Measurements from ENCODE around the gene B9D1.

GRCh38 chr17:19305761-19306159 lies 56.8 kb downstream of the B9D1 start:
- no peak for TF ChIP-seq TEAD4 (IDR thresholded peaks at IDR 0.05; ENCODE audit: borderline replicate concordance, insufficient read depth)
- no peak for TF ChIP-seq FOXM1 (IDR thresholded peaks at IDR 0.05; ENCODE audit: low read depth)
- TF ChIP-seq USF2 (IDR thresholded peaks at IDR 0.05; ENCODE audit: borderline replicate concordance, low read depth, low read length) = no peak
- no peak for TF ChIP-seq CTCF (IDR thresholded peaks at IDR 0.05)
- TF ChIP-seq ZBTB33 (IDR thresholded peaks at IDR 0.05; ENCODE audit: borderline replicate concordance, low read depth) = no peak
- TF ChIP-seq MXI1 (IDR thresholded peaks at IDR 0.05; ENCODE audit: low read depth, low read length) = no peak

Measured in SK-N-SH (cell line).